K562 (cell line): Measurements from ENCODE around the gene MAB21L3. TPM values are rescaled to one million over a fixed set of nuclear protein-coding genes. Genes with fewer than 3 reads are reported as not detected.

Experiments used
- ATAC-seq: fragments of 200-7000 bp; cut with Tn5 transposase; 3 replicates; pipeline ENCODE4 v1.9.1; 2020; ENCODE audit warnings: moderate library complexity
- BruUV-seq: library from RNA; stranded (reverse); fragments of 400-500 nt; replicated peaks from 2 replicates; lab custom pipeline; 2021; lab: Mats Ljungman, UMichigan
- CTCF ChIA-PET: fragments of 300-600 bp; formaldehyde crosslinking; extraction: SDS; loops from one replicate; lab custom pipeline; 2021; ENCODE audit warnings: low intra/inter-chr PET ratio; lab: Yijun Ruan, JAX
- POLR2A ChIA-PET: fragments of 300-600, 350-650 bp; sonication (Branson Sonifier 250); formaldehyde crosslinking; extraction: SDS; loops from one replicate; lab custom pipeline; 2021; ENCODE audit warnings: antibody characterized with exemption, inconsistent platforms; lab: Yijun Ruan, JAX
- DNase-seq, 4 experiments: peaks; one replicate each; pipeline versions ENCODE4 v3.0.0 to v3.0.0-alpha.2; 2011 to 2018; ENCODE audit warnings: low spot score in 3 of 4, mixed read lengths in 3 of 4; ENCODE audit errors: extremely low read depth in 1 of 4
- FAIRE-seq: peaks from 2 replicates; lab custom pipeline; 2011; peaks lifted over from hg19 to GRCh38; lab: Jason Lieb, UNC
- H2AFZ ChIP-seq: 2 replicates; pipeline ENCODE4 v1.6.0; 2011; ENCODE audit warnings: low read depth, low read length, control low read depth, inconsistent platforms
- H3K27ac ChIP-seq: fragments of 200-600 bp; 3 replicates; pipeline ENCODE4 v1.8.0; 2011; ENCODE audit warnings: low read depth, mild to moderate bottlenecking, control low read depth, inconsistent platforms, low read length, moderate library complexity, mixed read lengths; ENCODE audit errors: extremely low read depth
- H3K27me3 ChIP-seq, 2 experiments: fragments of 300-600 bp in 1 of 2; 2 replicates in 1 of 2; 3 replicates in 1 of 2; pipeline versions ENCODE4 v1.6.0 to v1.8.0; 2011; ENCODE audit warnings: inconsistent platforms in 2 of 2, low read length in 2 of 2, mild to moderate bottlenecking in 1 of 2, mixed read lengths in 1 of 2, moderate library complexity in 1 of 2; ENCODE audit not compliant: control insufficient read depth in 2 of 2, insufficient read depth in 2 of 2
- H3K36me3 ChIP-seq: fragments of 300-600 bp; 3 replicates; pipeline ENCODE4 v1.8.0; 2011; ENCODE audit warnings: mild to moderate bottlenecking, low read length, inconsistent platforms; ENCODE audit not compliant: control insufficient read depth, insufficient read depth
- H3K4me1 ChIP-seq, 2 experiments: fragments of 200-600 bp in 1 of 2; replicated peaks in 1 of 2; 2 replicates in 1 of 2; 3 replicates in 1 of 2; pipeline versions ENCODE4 v1.5.1 to v1.8.0; 2011; ENCODE audit warnings: inconsistent platforms in 2 of 2, low read length in 2 of 2, mild to moderate bottlenecking in 1 of 2, mixed read lengths in 1 of 2, moderate library complexity in 1 of 2; ENCODE audit not compliant: control insufficient read depth in 2 of 2, insufficient read depth in 2 of 2
- H3K4me2 ChIP-seq: 2 replicates; pipeline ENCODE4 v1.6.1; 2011; ENCODE audit warnings: low read length, control low read depth, inconsistent platforms, mixed read lengths; ENCODE audit not compliant: insufficient read depth
- H3K4me3 ChIP-seq: fragments of 200-600 bp; sonication (generic), shearing (Covaris generic); 2 replicates; pipeline ENCODE4 v1.5.1; 2016; ENCODE audit warnings: control low read depth, inconsistent platforms
- H3K79me2 ChIP-seq: fragments of 200-600 bp; 3 replicates; pipeline ENCODE4 v1.8.0; 2011; ENCODE audit warnings: low read length, inconsistent platforms; ENCODE audit not compliant: control insufficient read depth, insufficient read depth
- H3K9ac ChIP-seq, 2 experiments: 2 replicates each; pipeline versions ENCODE4 v1.6.0 to v1.6.1; 2011; ENCODE audit warnings: low read depth in 2 of 2, low read length in 2 of 2, control low read depth in 1 of 2, inconsistent platforms in 1 of 2, mild to moderate bottlenecking in 1 of 2, mixed read lengths in 1 of 2; ENCODE audit not compliant: insufficient read depth in 1 of 2
- H3K9me1 ChIP-seq: one replicate; pipeline ENCODE4 v1.6.0; 2011; ENCODE audit warnings: inconsistent platforms, mild to moderate bottlenecking, low read length, moderate library complexity; ENCODE audit not compliant: control insufficient read depth, insufficient read depth
- H3K9me3 ChIP-seq: replicated peaks from 2 replicates; pipeline ENCODE4 v1.5.1; 2011; ENCODE audit warnings: low read depth, low read length, inconsistent platforms; ENCODE audit not compliant: control insufficient read depth, insufficient read depth
- H4K20me1 ChIP-seq: replicated peaks from 2 replicates; pipeline ENCODE4 v1.6.1; 2011; ENCODE audit warnings: low read length, inconsistent platforms, mixed read lengths; ENCODE audit not compliant: control insufficient read depth, insufficient read depth
- CEBPB ChIP-seq: fragments of 450-650 bp; IDR thresholded peaks from 2 replicates; pipeline ENCODE4 v1.6.1; 2016; ENCODE audit warnings: missing genetic modification characterization, missing compliant biosample characterization
- CHCHD3 ChIP-seq: fragments of 250-450 bp; sonication (Bioruptor Pico); IDR thresholded peaks from 2 replicates; pipeline ENCODE4 v2.1.2; 2022; ENCODE audit warnings: mild to moderate bottlenecking
- CTCF ChIP-seq, 3 experiments: IDR thresholded peaks in 2 of 3; conservative IDR thresholded peaks in 1 of 3; 2 replicates each; pipeline ENCODE4 v1.5.1; 2011 to 2012; ENCODE audit warnings: low read length in 3 of 3, mild to moderate bottlenecking in 3 of 3, control low read depth in 2 of 3, improper control_type of control experiment in 1 of 3, inconsistent platforms in 1 of 3, low read depth in 1 of 3, mixed read lengths in 1 of 3, moderate library complexity in 1 of 3; ENCODE audit not compliant: insufficient read depth in 2 of 3
- MTF1 ChIP-seq: fragments of 250-450 bp; sonication (Bioruptor Pico); IDR thresholded peaks from 2 replicates; pipeline ENCODE4 v1.9.0; 2021; ENCODE audit warnings: moderate library complexity, mild to moderate bottlenecking, inconsistent platforms, borderline replicate concordance
- NFIC ChIP-seq: fragments of 450-650 bp; IDR thresholded peaks from 2 replicates; pipeline ENCODE4 v1.6.1; 2017; ENCODE audit warnings: mild to moderate bottlenecking, inconsistent platforms
- SMARCB1 ChIP-seq: IDR thresholded peaks from 2 replicates; pipeline ENCODE4 v1.6.1; 2011; ENCODE audit warnings: improper control_type of control experiment, low read depth; ENCODE audit not compliant: insufficient read length
- ZBTB5 ChIP-seq: fragments of 450-650 bp; IDR thresholded peaks from 2 replicates; pipeline ENCODE4 v1.6.1; 2017; ENCODE audit warnings: antibody characterized with exemption
- ZNF239 ChIP-seq: fragments of 250-450 bp; sonication (Bioruptor Pico); IDR thresholded peaks from 2 replicates; pipeline ENCODE4 v1.4.0; 2020; ENCODE audit warnings: mild to moderate bottlenecking
- in situ Hi-C: fragments of 300-500 bp; cut with MboI; formaldehyde crosslinking; loops from 4 replicates; pipeline ENCODE4 v1.15.0; 2018; ENCODE audit warnings: inconsistent platforms, mixed read lengths
- intact Hi-C: fragments of 100-400 bp; cut with micrococcal nuclease; formaldehyde crosslinking; loops from 2 replicates; pipeline ENCODE4 v1.14.2; 2022
- polyA plus RNA-seq, 8 experiments: library from polyadenylated mRNA; depleted of rRNA in 4 of 8; stranded (reverse) in 5 of 8; unstranded in 3 of 8; fragments of >200 nt; fragmentation: Nextera tagmentation in 2 of 8; fragmentation: Illumina TruSeq in 1 of 8; extraction: Ambion mirVana in 2 of 8; extraction: Trizol in 1 of 8; gene quantifications; 2 replicates each; pipeline versions ENCODE4 v1.2.1 to v1.2.3, GENCODE V29; 2011 to 2014; ENCODE audit warnings: inconsistent platforms in 1 of 8, missing spikeins in 1 of 8
- total RNA-seq, 7 experiments: library from RNA; depleted of rRNA in 6 of 7; stranded (reverse); fragments of >200 nt in 6 of 7; fragmentation: Illumina TruSeq in 2 of 7; extraction: Trizol in 2 of 7; gene quantifications; 2 replicates each; pipeline versions ENCODE4 v1.2.1 to v1.2.3, GENCODE V29; 2011 to 2021; ENCODE audit warnings: low replicate concordance in 1 of 7

Gene MAB21L3
- total and polyA plus RNA-seq, 9 of the 15 experiments (the other 6 are each of a cell fraction or from before 2014, with no cell fraction given): not detected

- intact Hi-C loops: loop anchor here (10.0 kb wide), 1 partner anchor 464 kb away; no protein-coding TSS in a partner anchor
Observed at GRCh38 chr1:116130356-116130755, 19.2 kb downstream of the MAB21L3 start.

More at GRCh38 chr1:116130356-116130755, 19.2 kb downstream of the MAB21L3 start:
- Histone ChIP-seq H3K27ac (no peak overlapping the region), H3K4me1 (peaks cover 6 to 8% of the 10 kb centered on the region in 2 experiments; a peak in 3 of 5 replicates), H3K79me2 (no peaks in the 10 kb centered on the region), H4K20me1 (no peaks in the 10 kb centered on the region), H3K4me3 (no peak overlapping the region), H3K9me1 (peaks cover 2% of the 10 kb centered on the region), H3K4me2 (no peak overlapping the region), H3K36me3 (no peaks in the 10 kb centered on the region), H3K27me3 (peaks cover 13 to 30% of the 10 kb centered on the region in 2 experiments; a peak in 4 of 5 replicates), H2AFZ (no peak overlapping the region), H3K9me3 (no peaks in the 10 kb centered on the region), H3K9ac (no peak overlapping the region)
- in situ Hi-C loops: loop anchor here (5.0 kb wide), 1 partner anchor 367 kb away; no protein-coding TSS in a partner anchor
- ChIA-PET POLR2A (interaction anchor here (0.6 kb wide), 1 partner anchor 1409 kb away, joined by 3 read pairs; no protein-coding TSS in a partner anchor), CTCF (no interaction called here)
- no peak for ATAC-seq
- TF ChIP-seq CTCF (IDR thresholded peaks at IDR 0.05 in 2 of 3, conservative IDR thresholded peaks at IDR 0.05 in 1 of 3; ENCODE audit: insufficient read depth in 2 of 3, low read depth in 1 of 3, low read length in 3 of 3): no peak
- no peak for TF ChIP-seq CHCHD3
- no peak for TF ChIP-seq MTF1 (CRISPR knock-in tag)
- TF ChIP-seq ZBTB5: no peak
- no peak for TF ChIP-seq ZNF239 (CRISPR knock-in tag)
- peak; percentile 86 for TF ChIP-seq NFIC
- TF ChIP-seq SMARCB1: no peak
- peak; percentile 41; the same call in 1 of the 2 replicates for TF ChIP-seq CEBPB (tag)
- peak; percentile 61 for FAIRE-seq
- peak in 1 of 4 experiments; percentile 22 for DNase-seq
- BruUV-seq: no TSS peak
